IPS-NIHi7 (cell line): ENCODE measurements around the gene APBA3.

Experiments
- DNase-seq: peaks from one replicate; pipeline ENCODE4 v3.0.0; 2012; ENCODE audit warnings: mixed read lengths; ENCODE audit errors: extremely low spot score

The APBA3 gene

GRCh38 chr19:3761382-3762129 is at the start of gene APBA3:
APBA3 (minus strand) TSS chr19:3761692; CDS start chr19:3760264, 1,428 bp downstream.
- DNase-seq, result peak; percentile 97

- DNase-seq, result no peak
Observed at GRCh38 chr19:3810708-3811355, 49.3 kb upstream of the APBA3 start.

- DNase-seq, result no peak
Observed at GRCh38 chr19:3809881-3810707, 48.6 kb upstream of the APBA3 start.

- no peak for DNase-seq
Observed at GRCh38 chr19:3808420-3809143, 47.1 kb upstream of the APBA3 start.

- no peak for DNase-seq
Observed at GRCh38 chr19:3807574-3808354, 46.3 kb upstream of the APBA3 start.

GRCh38 chr19:3807131-3807480 is 45.6 kb upstream of the APBA3 start:
- DNase-seq, result no peak

- no peak for DNase-seq
Observed at GRCh38 chr19:3805859-3806258, 44.4 kb upstream of the APBA3 start.

GRCh38 chr19:3804429-3804828 is 42.9 kb upstream of the APBA3 start:
- DNase-seq, result no peak

GRCh38 chr19:3803986-3804385 is 42.5 kb upstream of the APBA3 start:
- DNase-seq, result no peak

GRCh38 chr19:3803114-3803888 is 41.8 kb upstream of the APBA3 start:
- DNase-seq, result no peak

GRCh38 chr19:3801412-3802096 is 40.1 kb upstream of the APBA3 start:
- DNase-seq, result peak; percentile 77

GRCh38 chr19:3800996-3801395 is 39.5 kb upstream of the APBA3 start:
- DNase-seq, result no peak

- DNase-seq, result no peak
Observed at GRCh38 chr19:3798137-3798536, 36.6 kb upstream of the APBA3 start.

GRCh38 chr19:3796358-3796757 is 34.9 kb upstream of the APBA3 start:
- DNase-seq, result no peak

- DNase-seq, result no peak
Observed at GRCh38 chr19:3793799-3794198, 32.3 kb upstream of the APBA3 start.

GRCh38 chr19:3792114-3792513 is 30.6 kb upstream of the APBA3 start:
- DNase-seq, result no peak

GRCh38 chr19:3790941-3791340 is 29.4 kb upstream of the APBA3 start:
- DNase-seq, result no peak

GRCh38 chr19:3790209-3790734 is 28.8 kb upstream of the APBA3 start:
- no peak for DNase-seq

- no peak for DNase-seq
Observed at GRCh38 chr19:3788996-3789778, 27.7 kb upstream of the APBA3 start.
